ENCODE data around the gene CCSAP.

GRCh38 chr1:229303855-229304254 lies 39.0 kb downstream of the CCSAP start:
- TF ChIP-seq CTCF (IDR thresholded peaks at IDR 0.05) (no peak), POLR2A (IDR thresholded peaks at IDR 0.05) (no peak), EP300 (IDR thresholded peaks at IDR 0.05) (no peak)

Data from tibial nerve (tissue), 4 donors.